GM18873 (cell line): Measurements from ENCODE around the gene PRSS8.

ENCODE experiments used
- ATAC-seq: cut with Tn5 transposase; IDR thresholded peaks from one replicate; pipeline ENCODE4 v1.9.1; 2021; ENCODE audit warnings: mild to moderate bottlenecking, moderate library complexity, moderate number of reproducible peaks; ENCODE audit not compliant: unreplicated experiment, low FRiP score

PRSS8 gene

DNA sequence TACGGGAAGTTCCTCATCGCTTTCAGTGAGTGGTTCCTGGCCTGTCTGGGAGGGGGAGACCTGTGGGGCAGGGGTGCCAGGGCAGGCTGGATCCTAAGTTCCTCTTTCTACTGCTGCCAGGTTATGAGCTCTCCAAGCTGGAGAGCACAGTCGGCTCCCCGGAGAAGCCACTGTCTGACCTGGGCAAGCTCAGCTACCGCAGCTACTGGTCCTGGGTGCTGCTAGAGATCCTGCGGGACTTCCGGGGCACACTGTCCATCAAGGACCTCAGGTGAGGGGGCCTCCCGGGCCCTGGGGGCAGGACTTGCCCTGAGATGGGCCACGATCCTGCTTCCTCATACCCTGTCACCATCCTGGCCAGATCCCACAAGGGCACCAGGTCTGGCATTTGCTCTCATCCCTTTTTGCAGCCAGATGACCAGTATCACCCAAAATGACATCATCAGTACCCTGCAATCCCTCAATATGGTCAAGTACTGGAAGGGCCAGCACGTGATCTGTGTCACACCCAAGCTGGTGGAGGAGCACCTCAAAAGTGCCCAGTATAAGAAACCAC, 5.1 kb downstream of the PRSS8 start:
- ATAC-seq, result no peak

- no peak for ATAC-seq
These were observed 5.8 kb downstream of the PRSS8 start for GRCh38 chr16:31129568-31130335.

DNA sequence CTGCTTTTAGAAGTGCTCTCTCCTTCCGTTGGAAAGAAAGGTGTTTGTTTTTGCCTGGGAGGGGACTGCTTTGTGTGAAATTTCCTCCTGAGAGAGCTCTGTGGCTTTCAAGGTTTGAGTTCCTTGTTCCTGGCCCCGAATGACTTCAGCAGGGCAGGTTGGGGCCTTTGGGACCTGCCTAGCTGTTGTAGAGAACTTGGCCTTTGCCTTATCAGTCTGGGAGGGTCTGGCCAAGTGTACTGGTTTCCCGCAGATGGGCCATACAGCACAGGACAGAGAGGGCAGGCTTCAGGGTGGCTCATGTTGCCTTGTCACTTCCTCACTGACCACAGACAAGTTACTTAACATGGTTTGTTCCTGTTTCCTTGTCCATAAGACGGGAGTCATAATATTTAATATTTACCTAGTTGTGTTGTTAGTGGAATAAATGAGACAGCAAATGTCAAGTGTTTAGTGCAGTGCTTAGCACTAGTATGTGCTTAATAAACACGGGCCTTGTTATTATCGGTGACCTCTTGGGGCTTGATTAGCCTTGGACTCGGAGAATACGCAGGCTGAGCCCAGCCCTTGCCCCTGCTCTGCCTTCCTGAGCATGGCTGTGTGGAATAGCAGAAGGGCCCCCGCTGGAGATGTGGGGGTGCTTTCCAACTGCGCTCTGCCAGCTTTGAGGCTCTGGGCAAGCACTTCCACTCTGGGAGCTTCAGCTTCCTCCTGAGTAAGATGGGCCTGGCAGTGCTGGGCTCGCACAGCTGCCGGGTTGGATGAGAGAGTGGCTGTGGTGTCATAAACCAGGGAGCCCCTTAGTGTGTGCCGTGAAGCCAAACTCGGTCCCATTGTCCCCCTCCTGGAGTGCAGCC, 6.6 kb downstream of the PRSS8 start:
- ATAC-seq, result no peak

DNA sequence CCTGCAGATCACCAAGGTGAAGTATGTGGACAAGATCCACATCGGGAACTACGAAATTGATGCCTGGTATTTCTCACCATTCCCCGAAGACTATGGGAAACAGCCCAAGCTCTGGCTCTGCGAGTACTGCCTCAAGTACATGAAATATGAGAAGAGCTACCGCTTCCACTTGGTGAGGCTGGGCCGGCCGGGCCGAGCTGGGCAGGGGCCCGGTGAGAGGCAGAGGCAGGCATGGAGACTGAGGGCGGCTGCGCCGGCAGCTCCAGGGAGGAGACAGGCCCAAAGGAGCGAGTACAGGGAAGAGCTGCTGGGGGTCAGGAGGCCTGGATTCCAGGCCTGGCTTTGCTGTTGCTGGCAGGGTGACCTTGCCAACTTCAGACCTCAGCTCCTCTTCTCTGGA, 8.3 kb downstream of the PRSS8 start:
- ATAC-seq, result no peak

DNA sequence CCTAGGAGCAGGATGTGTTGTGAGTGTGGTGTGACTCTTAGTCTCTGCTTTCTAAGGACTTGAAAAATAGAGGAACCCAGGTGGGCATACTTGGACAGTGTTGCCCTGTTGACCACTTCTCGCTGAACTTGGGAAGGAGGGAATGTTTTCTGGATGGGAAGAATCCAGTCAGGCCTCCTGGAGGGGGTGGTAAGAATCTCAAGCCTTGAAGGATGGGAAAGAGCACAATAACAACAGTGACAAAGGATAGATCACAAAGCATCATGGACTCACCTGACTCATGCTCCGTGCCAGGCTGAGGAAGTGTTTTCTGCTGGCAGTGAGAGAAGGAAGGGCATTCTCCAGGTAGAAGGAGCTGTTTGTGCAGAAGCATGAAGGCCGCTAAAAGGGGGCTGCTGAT, 9.7 kb downstream of the PRSS8 start:
- ATAC-seq, result no peak

DNA sequence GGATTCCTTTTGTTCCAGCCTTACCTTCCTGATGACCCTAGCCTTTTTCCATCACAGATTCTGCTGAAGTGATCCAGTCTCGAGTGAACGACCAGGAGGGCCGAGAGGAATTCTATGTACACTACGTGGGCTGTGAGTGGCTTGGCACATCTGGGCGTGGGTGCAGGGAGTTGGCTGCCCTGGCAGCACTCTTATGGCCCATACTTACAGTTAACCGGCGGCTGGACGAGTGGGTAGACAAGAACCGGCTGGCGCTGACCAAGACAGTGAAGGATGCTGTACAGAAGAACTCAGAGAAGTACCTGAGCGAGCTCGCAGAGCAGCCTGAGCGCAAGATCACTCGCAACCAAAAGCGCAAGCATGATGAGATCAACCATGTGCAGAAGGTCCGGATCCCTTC, 15.4 kb downstream of the PRSS8 start:
- ATAC-seq, result no peak

DNA sequence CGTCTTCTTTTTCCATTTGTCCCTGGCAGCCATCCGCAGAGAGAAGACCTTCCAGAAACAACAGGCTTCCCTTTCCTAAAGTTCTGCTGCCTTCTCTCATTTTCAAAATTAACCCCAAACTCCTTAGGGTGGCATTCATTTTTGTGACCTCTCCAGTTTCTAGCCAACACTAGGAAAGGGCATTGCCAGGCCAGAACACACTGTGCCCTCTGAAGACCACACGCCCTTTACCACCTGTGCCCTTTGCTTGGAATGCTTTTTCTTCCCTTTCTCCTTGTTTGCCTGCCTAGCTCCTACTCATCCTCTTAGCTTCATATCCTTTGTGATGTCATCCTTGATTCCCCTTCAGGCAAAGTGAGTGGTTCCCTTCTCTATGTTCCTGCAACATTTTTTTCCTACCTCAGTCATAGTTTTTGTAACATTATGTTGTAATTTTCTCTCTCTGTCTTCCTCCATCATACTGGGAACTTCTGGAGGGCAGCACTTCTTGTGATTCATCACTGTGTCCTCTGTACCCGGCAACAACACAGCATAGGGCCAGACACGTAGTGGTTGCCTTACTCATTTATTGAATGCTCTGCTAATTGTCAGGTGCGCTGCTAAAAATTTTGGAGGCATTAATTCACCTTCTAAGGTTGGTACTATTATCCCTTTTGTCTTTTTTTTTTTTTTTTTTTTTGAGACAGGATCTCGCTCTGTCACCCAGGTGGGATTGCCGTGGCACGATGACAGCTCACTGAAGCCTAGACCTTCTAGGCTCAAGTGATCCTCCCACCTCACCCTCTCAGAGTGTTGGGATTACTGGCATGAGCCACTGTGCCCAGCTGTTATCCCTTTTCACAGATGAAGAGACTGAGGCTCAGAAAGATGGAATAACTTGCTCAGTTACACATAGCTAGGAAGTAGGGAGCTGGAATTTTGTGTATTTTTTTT, 17.0 kb downstream of the PRSS8 start:
- ATAC-seq, result no peak

- ATAC-seq, result peak; percentile 79
These were observed 17.9 kb downstream of the PRSS8 start, which contains the start of gene KAT8 for GRCh38 chr16:31117384-31118222. TSS of gene KAT8 (plus strand) at chr16:31117664. CDS start at chr16:31117682, 18 bp downstream.

- no peak for ATAC-seq
These were observed 21.1 kb downstream of the PRSS8 start for GRCh38 chr16:31114468-31114867.

DNA sequence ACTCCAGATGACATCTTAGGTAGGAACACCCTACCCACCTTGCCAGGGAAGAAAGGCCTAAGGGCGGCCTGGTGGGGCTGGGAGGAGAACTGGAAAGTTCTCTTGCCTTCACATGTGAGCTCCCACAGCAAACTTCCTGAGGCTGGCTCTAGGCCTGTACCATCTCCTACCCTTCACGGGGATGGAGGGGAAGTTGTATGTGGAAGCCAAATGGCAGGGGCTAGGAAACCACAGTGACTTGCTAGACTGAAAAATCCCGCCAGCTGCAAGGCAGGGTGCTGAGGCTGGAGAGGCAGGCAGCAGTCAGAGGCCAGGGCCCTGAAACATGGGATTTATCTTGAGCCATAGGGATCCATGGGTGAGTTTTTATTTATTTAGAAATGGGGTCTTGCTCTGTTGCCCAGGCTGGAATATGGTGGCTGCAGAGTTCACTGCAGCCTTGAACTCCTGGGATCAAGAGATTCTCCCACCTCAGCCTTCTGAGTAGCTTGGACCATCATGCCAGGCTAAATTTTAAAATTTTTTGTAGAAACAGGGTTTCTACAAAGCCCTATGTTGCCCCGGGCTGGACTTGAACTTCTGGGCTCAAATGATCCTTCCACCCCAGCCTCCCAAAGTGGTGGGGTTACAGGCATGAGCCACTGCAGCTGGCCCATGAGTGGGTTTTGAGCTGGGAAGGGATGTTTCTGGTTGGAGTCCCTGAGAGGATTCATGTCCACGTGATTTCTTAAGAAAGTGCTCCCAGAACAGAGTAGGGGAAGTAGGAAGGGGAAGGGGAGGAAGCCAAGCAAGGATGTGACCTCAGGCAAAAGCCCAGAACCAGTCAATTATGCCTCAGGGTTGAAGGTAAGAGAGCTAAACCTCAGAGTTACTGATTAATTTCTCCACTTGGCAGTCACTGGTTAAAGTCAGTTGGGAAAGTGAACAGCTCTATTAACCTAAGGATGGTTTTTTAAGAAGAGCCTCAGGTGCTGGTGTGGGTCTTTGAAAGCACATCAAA, 22.1 kb downstream of the PRSS8 start:
- no peak for ATAC-seq

- no peak for ATAC-seq
These were observed 22.8 kb downstream of the PRSS8 start for GRCh38 chr16:31112711-31113110.

DNA sequence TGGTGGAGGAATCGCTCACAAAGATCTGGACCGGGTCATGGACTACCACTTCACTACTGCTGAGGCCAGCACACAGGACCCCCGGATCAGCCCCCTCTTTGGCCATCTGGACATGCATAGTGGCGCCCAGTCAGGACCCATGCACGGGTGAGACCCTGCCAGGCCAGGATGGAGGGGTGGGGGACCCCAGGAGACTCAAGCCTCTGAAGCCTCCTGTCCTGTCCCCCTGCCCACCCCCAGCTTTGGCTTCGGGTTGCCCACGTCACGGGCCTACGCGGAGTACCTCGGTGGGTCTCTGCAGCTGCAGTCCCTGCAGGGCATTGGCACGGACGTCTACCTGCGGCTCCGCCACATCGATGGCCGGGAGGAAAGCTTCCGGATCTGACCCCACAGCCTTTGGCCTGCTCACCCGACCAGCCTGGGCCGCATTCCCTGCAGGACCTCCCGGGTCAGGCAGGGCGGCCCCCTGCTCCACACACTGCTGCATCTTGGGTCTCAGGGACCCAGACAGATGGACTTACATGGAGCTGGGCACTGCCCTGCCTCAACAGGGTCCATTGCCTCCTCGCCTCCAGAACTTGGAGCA, 23.6 kb downstream of the PRSS8 start:
- no peak for ATAC-seq

- ATAC-seq, result no peak
These were observed 25.2 kb downstream of the PRSS8 start for GRCh38 chr16:31110106-31111034.

GRCh38 chr16:31109622-31110021, 25.9 kb downstream of the PRSS8 start:
- ATAC-seq, result no peak

- no peak for ATAC-seq
These were observed 26.6 kb downstream of the PRSS8 start for GRCh38 chr16:31108794-31109558.
